GM13977 (cell line): ENCODE measurements around the gene TOP2B.

Source experiments
- DNase-seq: peaks from one replicate; pipeline ENCODE4 v3.0.0; 2012; ENCODE audit warnings: low spot score
- CTCF ChIP-seq: IDR thresholded peaks from 2 replicates; pipeline ENCODE4 v1.5.1; 2012; ENCODE audit warnings: mild to moderate bottlenecking, control low read depth; ENCODE audit not compliant: insufficient read depth; ENCODE audit errors: extremely low read depth, missing control alignments
- in situ Hi-C: fragments of 300-500 bp; cut with MboI; formaldehyde crosslinking; loops from one replicate; pipeline ENCODE4 v1.12.0; 2022; ENCODE audit warnings: low sequenced_read_pairs, low pct_unique_long_range_greater_than_20kb, mixed read lengths, inconsistent platforms; ENCODE audit not compliant: unreplicated experiment

The TOP2B gene

GRCh38 chr3:25635038-25635437, 29.7 kb downstream of the TOP2B start:
- DNase-seq, result no peak
- in situ Hi-C loops, result loop anchor here (25.0 kb wide), 1 partner anchor 1077 kb away; no protein-coding TSS in a partner anchor
- TF ChIP-seq CTCF, result no peak

- in situ Hi-C loops, result loop anchor here (25.0 kb wide), 1 partner anchor 1078 kb away; no protein-coding TSS in a partner anchor
These were observed 30.8 kb downstream of the TOP2B start for GRCh38 chr3:25633919-25634318.

GRCh38 chr3:25631989-25632388, 32.7 kb downstream of the TOP2B start:
- TF ChIP-seq CTCF, result no peak
- in situ Hi-C loops, result loop anchor here (25.0 kb wide), 1 partner anchor 1080 kb away; no protein-coding TSS in a partner anchor
- no peak for DNase-seq

More at GRCh38 chr3:25633919-25634318, 30.8 kb downstream of the TOP2B start:
- no peak for TF ChIP-seq CTCF
- DNase-seq, result no peak

GRCh38 chr3:25621087-25621486, 43.6 kb downstream of the TOP2B start:
- TF ChIP-seq CTCF, result no peak
- in situ Hi-C loops, result no loop called here
- DNase-seq, result no peak

- DNase-seq, result no peak
- TF ChIP-seq CTCF, result no peak
- in situ Hi-C loops, result no loop called here
These were observed 44.2 kb downstream of the TOP2B start for GRCh38 chr3:25620493-25620892.

- in situ Hi-C loops, result no loop called here
- DNase-seq, result no peak
- TF ChIP-seq CTCF, result no peak
These were observed 45.3 kb downstream of the TOP2B start for GRCh38 chr3:25619382-25619781.

- TF ChIP-seq CTCF, result no peak
- in situ Hi-C loops, result no loop called here
These were observed 46.7 kb downstream of the TOP2B start for GRCh38 chr3:25618028-25618427.

More at GRCh38 chr3:25618028-25618427, 46.7 kb downstream of the TOP2B start:
- no peak for DNase-seq
